Left ventricle myocardium inferior (tissue), 1 donor: Measurements from ENCODE around the gene CIAO3. TPM values are rescaled to one million over a fixed set of nuclear protein-coding genes. Genes with fewer than 3 reads are reported as not detected.

Experiments
- DNase-seq: peaks from one replicate; pipeline ENCODE4 v3.0.0-alpha.2; 2020
- H3K27ac ChIP-seq: fragments of 200-600 bp; replicated peaks from 2 replicates; pipeline ENCODE4 v1.8.0; 2021
- H3K27me3 ChIP-seq: fragments of 200-600 bp; 2 replicates; pipeline ENCODE4 v1.8.0; 2021; ENCODE audit warnings: low read depth
- H3K36me3 ChIP-seq: fragments of 200-600 bp; 2 replicates; pipeline ENCODE4 v1.8.0; 2021
- H3K4me1 ChIP-seq: fragments of 200-600 bp; 2 replicates; pipeline ENCODE4 v1.8.0; 2021
- H3K4me3 ChIP-seq: fragments of 200-600 bp; 2 replicates; pipeline ENCODE4 v1.8.0; 2021; ENCODE audit warnings: mild to moderate bottlenecking, moderate library complexity
- H3K9me3 ChIP-seq: fragments of 200-600 bp; replicated peaks from 2 replicates; pipeline ENCODE4 v1.8.0; 2021
- CTCF ChIP-seq: fragments of 200-600 bp; IDR thresholded peaks from 2 replicates; pipeline ENCODE4 v1.8.0; 2021; ENCODE audit warnings: antibody characterized with exemption, mild to moderate bottlenecking, borderline replicate concordance
- intact Hi-C: fragments of 100-400 bp; cut with micrococcal nuclease; formaldehyde crosslinking; loops from one replicate; pipeline ENCODE4 v1.11.0; 2022
- total RNA-seq: library from RNA; stranded (reverse); fragmentation: NEBNext Ultra II Directional; extraction: Animal tissue kit (Norgen Biotek cat#: 25700); gene quantifications from one replicate; pipeline ENCODE4 v1.2.1, GENCODE V29; 2021
- donor health status: DM: no; HTN: yes; CAD: no; lungs with severe emphysema.

The CIAO3 gene
- total RNA-seq, 1 donor from 2014 or later, result 30.3 TPM

DNA sequence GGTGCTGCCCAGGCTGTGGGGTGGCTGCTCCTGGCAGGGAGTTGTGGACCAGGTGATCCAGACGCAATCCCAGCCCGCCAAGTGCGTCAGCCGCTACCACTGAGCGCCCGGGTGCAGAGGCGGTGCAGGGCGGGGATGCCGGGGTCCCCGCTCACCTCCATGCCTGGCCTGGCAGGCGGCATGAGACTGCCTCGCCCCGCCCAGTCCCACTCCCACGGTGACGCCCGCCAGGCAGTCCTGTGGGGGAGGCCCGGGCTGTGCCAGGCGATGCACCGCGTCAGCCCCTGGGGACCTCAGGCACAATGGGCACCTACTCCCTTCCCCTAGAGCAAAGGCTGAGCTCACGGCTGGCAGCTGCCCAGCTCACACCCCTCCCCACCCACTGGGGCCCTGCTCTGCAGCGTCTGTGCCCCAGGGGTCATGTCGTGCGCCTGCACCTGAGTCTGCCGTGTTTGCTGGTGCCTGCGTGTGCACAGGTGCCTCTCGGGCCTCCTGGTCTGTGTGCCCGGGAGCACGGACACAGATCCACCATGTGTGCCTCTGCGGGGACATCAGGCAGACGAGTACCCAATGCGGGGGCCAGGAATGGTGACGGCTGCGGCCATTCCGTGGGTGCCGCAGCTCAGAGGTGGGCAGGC, 42.1 kb upstream of the CIAO3 start:
- Histone ChIP-seq H3K4me1 (peaks cover 17% of the 10 kb centered on the region), H3K27ac (no peak overlapping the region), H3K9me3 (no peaks in the 10 kb centered on the region), H3K27me3 (peaks cover 57% of the 10 kb centered on the region), H3K4me3 (no peak overlapping the region), H3K36me3 (peaks cover 8% of the 10 kb centered on the region)
- DNase-seq, result no peak
- no peak for TF ChIP-seq CTCF
- intact Hi-C loops, result no loop called here

- Histone ChIP-seq H3K27ac (no peak overlapping the region), H3K4me1 (peaks cover 11% of the 10 kb centered on the region), H3K4me3 (no peak overlapping the region), H3K27me3 (peaks cover 63% of the 10 kb centered on the region), H3K9me3 (no peaks in the 10 kb centered on the region), H3K36me3 (peaks cover 8% of the 10 kb centered on the region)
- no peak for TF ChIP-seq CTCF
- intact Hi-C loops, result no loop called here
- no peak for DNase-seq
Measured at GRCh38 chr16:782258-782657, 41.5 kb upstream of the CIAO3 start.

GRCh38 chr16:781346-782010, 40.7 kb upstream of the CIAO3 start:
- Histone ChIP-seq H3K36me3 (peaks cover 4% of the 10 kb centered on the region), H3K27me3 (peaks cover 71% of the 10 kb centered on the region), H3K4me3 (no peak overlapping the region), H3K27ac (no peak overlapping the region), H3K4me1 (peaks cover 3% of the 10 kb centered on the region), H3K9me3 (no peaks in the 10 kb centered on the region)
- no peak for DNase-seq
- intact Hi-C loops, result no loop called here
- TF ChIP-seq CTCF, result no peak

DNA sequence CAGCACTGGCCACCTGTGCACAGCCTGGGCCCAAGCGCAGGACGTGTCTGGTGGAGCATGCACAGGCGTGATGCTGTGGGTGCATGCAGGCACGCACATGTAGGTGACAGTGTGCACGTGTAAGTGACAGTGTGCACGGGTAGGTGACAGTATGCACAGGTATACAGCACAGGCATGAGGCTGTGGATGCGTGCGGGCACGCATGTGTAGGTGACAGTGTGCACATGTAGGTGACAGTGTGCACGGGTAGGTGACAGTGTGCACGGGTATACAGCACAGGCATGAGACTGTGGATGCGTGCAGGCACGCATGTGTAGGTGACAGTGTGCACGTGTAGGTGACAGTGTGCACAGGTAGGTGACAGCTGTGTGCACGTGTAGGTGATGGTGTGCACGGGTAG, 39.5 kb upstream of the CIAO3 start:
- peaks cover 82% of the 10 kb centered on the region for H3K27me3 ChIP-seq
- no peaks in the 10 kb centered on the region for H3K36me3 ChIP-seq
- no peak overlapping the region for H3K27ac ChIP-seq
- H3K4me1 ChIP-seq, result peaks cover 2% of the 10 kb centered on the region
- H3K4me3 ChIP-seq, result no peak overlapping the region
- TF ChIP-seq CTCF, result no peak
- intact Hi-C loops, result no loop called here
- H3K9me3 ChIP-seq, result no peaks in the 10 kb centered on the region
- DNase-seq, result no peak

DNA sequence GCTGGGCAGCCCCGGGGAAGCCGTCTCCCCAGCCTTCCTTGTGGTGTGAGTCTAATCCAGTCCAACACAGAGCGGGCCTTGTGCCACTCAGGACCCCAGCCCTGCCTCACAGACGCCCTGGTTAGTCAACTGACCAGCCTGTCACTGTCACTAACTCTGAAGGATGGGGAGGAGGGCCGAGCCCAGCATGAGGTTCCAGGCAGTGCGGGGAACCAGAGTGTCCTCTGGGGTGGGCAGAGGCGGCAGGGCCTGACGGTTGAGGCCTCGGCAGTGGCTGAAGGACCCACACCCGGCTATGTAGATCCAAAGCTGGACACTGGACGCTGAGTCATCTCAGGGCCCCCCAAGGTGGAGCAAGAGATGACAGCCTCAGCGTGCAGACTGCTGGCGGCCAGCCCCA, 38.8 kb upstream of the CIAO3 start:
- no peak overlapping the region for H3K27ac ChIP-seq
- no peak overlapping the region for H3K4me3 ChIP-seq
- H3K27me3 ChIP-seq, result peaks cover 90% of the 10 kb centered on the region
- H3K36me3 ChIP-seq, result no peaks in the 10 kb centered on the region
- H3K4me1 ChIP-seq, result peaks cover 2% of the 10 kb centered on the region
- no peak for TF ChIP-seq CTCF
- no peak for DNase-seq
- no peaks in the 10 kb centered on the region for H3K9me3 ChIP-seq
- intact Hi-C loops, result no loop called here
